Neuron (in vitro differentiated cells): ENCODE results near the gene TYROBP.
A peak's percentile ranks its signal among the peaks of the same experiment; 100 is the strongest.
"Not testable (repeated sequence)": the region's sequence is repeated elsewhere in the genome, so short reads cannot be mapped to it uniquely, and the experiment has no call there.

Experiments used
- H2AFZ ChIP-seq: one replicate; pipeline ENCODE4 v1.6.1; 2013; ENCODE audit warnings: low read depth, mild to moderate bottlenecking, inconsistent platforms, low read length, moderate library complexity
- H3K27me3 ChIP-seq: one replicate; pipeline ENCODE4 v1.6.1; 2013; ENCODE audit warnings: low read length; ENCODE audit not compliant: insufficient read depth
- H3K36me3 ChIP-seq: one replicate; pipeline ENCODE4 v1.6.1; 2013; ENCODE audit warnings: low read length; ENCODE audit not compliant: insufficient read depth
- H3K4me1 ChIP-seq: one replicate; pipeline ENCODE4 v1.6.1; 2013; ENCODE audit warnings: low read length; ENCODE audit not compliant: insufficient read depth
- H3K4me3 ChIP-seq: 2 replicates; pipeline ENCODE4 v1.5.1; 2013; ENCODE audit warnings: mild to moderate bottlenecking, low read length, moderate library complexity
- H3K9me3 ChIP-seq: one replicate; pipeline ENCODE4 v1.6.1; 2013; ENCODE audit warnings: low read length

Gene TYROBP

GRCh38 chr19:35901854-35902661, 6.0 kb downstream of the TYROBP start, which contains the start of gene HCST:
Gene HCST (plus strand): TSS chr19:35902529. CDS start chr19:35902594, 65 bp downstream.
- H3K36me3 ChIP-seq = no peaks in the 10 kb centered on the region
- no peaks in the 10 kb centered on the region for H3K9me3 ChIP-seq
- H3K27me3 ChIP-seq = peaks cover 32% of the 10 kb centered on the region
- peaks cover 12% of the 10 kb centered on the region for H3K4me1 ChIP-seq
- no peak within 1 kb of the TSS for H3K4me3 ChIP-seq
- H2AFZ ChIP-seq = no peak within 1 kb of the TSS

GRCh38 chr19:35901055-35901644, 6.9 kb downstream of the TYROBP start:
- Histone ChIP-seq H3K4me3 (peak overlapping the region; percentile 63), H3K4me1 (peaks cover 12% of the 10 kb centered on the region), H3K36me3 (peaks cover under 1% of the 10 kb centered on the region), H2AFZ (no peak overlapping the region), H3K27me3 (peaks cover 30% of the 10 kb centered on the region), H3K9me3 (no peaks in the 10 kb centered on the region)

GRCh38 chr19:35899547-35900214, 8.4 kb downstream of the TYROBP start:
- Histone ChIP-seq H3K4me3 (peak overlapping the region; percentile 63), H2AFZ (peak overlapping the region; percentile 87), H3K27me3 (peaks cover 25% of the 10 kb centered on the region), H3K36me3 (peaks cover 9% of the 10 kb centered on the region), H3K4me1 (peaks cover 12% of the 10 kb centered on the region), H3K9me3 (no peaks in the 10 kb centered on the region)

- H3K4me3 ChIP-seq = peak overlapping the region; percentile 63
- H2AFZ ChIP-seq = no peak overlapping the region
- H3K27me3 ChIP-seq = peaks cover 20% of the 10 kb centered on the region
- peaks cover 9% of the 10 kb centered on the region for H3K36me3 ChIP-seq
- H3K9me3 ChIP-seq = no peaks in the 10 kb centered on the region
- peaks cover 12% of the 10 kb centered on the region for H3K4me1 ChIP-seq
Observed at GRCh38 chr19:35898499-35898809, 9.6 kb downstream of the TYROBP start.

- Histone ChIP-seq H2AFZ (no peak overlapping the region), H3K9me3 (no peaks in the 10 kb centered on the region), H3K36me3 (peaks cover 9% of the 10 kb centered on the region), H3K4me1 (peaks cover 12% of the 10 kb centered on the region), H3K4me3 (no peak overlapping the region), H3K27me3 (peaks cover 14% of the 10 kb centered on the region)
Observed at GRCh38 chr19:35897706-35898451, 10.2 kb downstream of the TYROBP start.

GRCh38 chr19:35896643-35897040, 11.5 kb downstream of the TYROBP start:
- H3K9me3 ChIP-seq = no peaks in the 10 kb centered on the region
- no peak overlapping the region for H3K4me3 ChIP-seq
- peaks cover 9% of the 10 kb centered on the region for H3K36me3 ChIP-seq
- no peak overlapping the region for H2AFZ ChIP-seq
- peaks cover 12% of the 10 kb centered on the region for H3K4me1 ChIP-seq
- peaks cover 2% of the 10 kb centered on the region for H3K27me3 ChIP-seq

GRCh38 chr19:35895911-35896642, 12.0 kb downstream of the TYROBP start:
- H2AFZ ChIP-seq = no peak overlapping the region
- H3K9me3 ChIP-seq = no peaks in the 10 kb centered on the region
- H3K4me1 ChIP-seq = peaks cover 9% of the 10 kb centered on the region
- no peak overlapping the region for H3K4me3 ChIP-seq
- peaks cover 9% of the 10 kb centered on the region for H3K36me3 ChIP-seq
- no peaks in the 10 kb centered on the region for H3K27me3 ChIP-seq

GRCh38 chr19:35894342-35894741, 13.8 kb downstream of the TYROBP start:
- Histone ChIP-seq H3K9me3 (no peaks in the 10 kb centered on the region), H2AFZ (no peak overlapping the region), H3K36me3 (peaks cover 17% of the 10 kb centered on the region), H3K4me3 (no peak overlapping the region), H3K27me3 (no peaks in the 10 kb centered on the region), H3K4me1 (peaks cover 5% of the 10 kb centered on the region)

GRCh38 chr19:35891819-35892218, 16.3 kb downstream of the TYROBP start:
- peaks cover 24% of the 10 kb centered on the region for H3K36me3 ChIP-seq
- not testable (repeated sequence) for H3K9me3 ChIP-seq, H3K27me3 ChIP-seq, H2AFZ ChIP-seq, H3K4me3 ChIP-seq, H3K4me1 ChIP-seq

GRCh38 chr19:35890113-35890650, 17.9 kb downstream of the TYROBP start:
- no peak overlapping the region for H3K4me3 ChIP-seq
- no peak overlapping the region for H2AFZ ChIP-seq
- H3K9me3 ChIP-seq = no peaks in the 10 kb centered on the region
- H3K27me3 ChIP-seq = no peaks in the 10 kb centered on the region
- no peaks in the 10 kb centered on the region for H3K4me1 ChIP-seq
- H3K36me3 ChIP-seq = peaks cover 17% of the 10 kb centered on the region

GRCh38 chr19:35889370-35890112, 18.6 kb downstream of the TYROBP start:
- peaks cover 15% of the 10 kb centered on the region for H3K36me3 ChIP-seq
- no peaks in the 10 kb centered on the region for H3K4me1 ChIP-seq
- H3K4me3 ChIP-seq = no peak overlapping the region
- no peaks in the 10 kb centered on the region for H3K27me3 ChIP-seq
- H3K9me3 ChIP-seq = no peaks in the 10 kb centered on the region
- no peak overlapping the region for H2AFZ ChIP-seq

- Histone ChIP-seq H2AFZ (no peak overlapping the region), H3K27me3 (no peaks in the 10 kb centered on the region), H3K4me3 (no peak overlapping the region), H3K9me3 (no peaks in the 10 kb centered on the region), H3K4me1 (no peaks in the 10 kb centered on the region), H3K36me3 (peaks cover 15% of the 10 kb centered on the region)
Observed at GRCh38 chr19:35888398-35888797, 19.7 kb downstream of the TYROBP start.
